IMR-90 (cell line): ENCODE results near the gene ALDOB. TPM values are rescaled to one million over a fixed set of nuclear protein-coding genes. Genes with fewer than 3 reads are reported as not detected.

Experiments used
- ATAC-seq: fragments of 200-7000 bp; cut with Tn5 transposase; 2 replicates; pipeline ENCODE4 v1.9.1; 2020; ENCODE audit warnings: low read depth, mild to moderate bottlenecking, moderate library complexity
- BruUV-seq: library from RNA; stranded (reverse); fragments of 400-500 nt; replicated peaks from 2 replicates; lab custom pipeline; 2021; lab: Mats Ljungman, UMichigan
- CTCF ChIA-PET: fragments of 300-600 bp; formaldehyde crosslinking; extraction: SDS; loops from one replicate; lab custom pipeline; 2021; ENCODE audit warnings: antibody characterized with exemption; lab: Yijun Ruan, JAX
- POLR2A ChIA-PET: fragments of 300-600 bp; sonication (Branson Sonifier 250); formaldehyde crosslinking; loops from one replicate; lab custom pipeline; 2022; ENCODE audit warnings: antibody characterized with exemption; ENCODE audit not compliant: unreplicated experiment; lab: Charles Lee
- DNase-seq: peaks from one replicate; pipeline ENCODE4 v3.0.0; 2013
- H2AFZ ChIP-seq: replicated peaks from 2 replicates; pipeline ENCODE3; 2013; ENCODE audit warnings: low read length, mild to moderate bottlenecking; ENCODE audit not compliant: poor library complexity
- H2AK5ac ChIP-seq: 2 replicates; pipeline ENCODE4 v1.6.1; 2013; ENCODE audit warnings: low read depth, low read length, inconsistent platforms
- H2AK9ac ChIP-seq: replicated peaks from 2 replicates; pipeline ENCODE3; 2013; ENCODE audit warnings: mild to moderate bottlenecking, low read depth, low read length, moderate library complexity; ENCODE audit not compliant: poor library complexity
- H2BK120ac ChIP-seq: 2 replicates; pipeline ENCODE4 v1.6.1; 2013; ENCODE audit warnings: low read depth, low read length, inconsistent platforms
- H2BK15ac ChIP-seq: 3 replicates; pipeline ENCODE4 v1.6.1; 2013; ENCODE audit warnings: low read depth, low read length, inconsistent platforms
- H2BK20ac ChIP-seq: 2 replicates; pipeline ENCODE4 v1.6.1; 2013; ENCODE audit warnings: low read depth, mild to moderate bottlenecking, inconsistent platforms, low read length, moderate library complexity
- H2BK5ac ChIP-seq: 2 replicates; pipeline ENCODE4 v1.6.1; 2013; ENCODE audit warnings: mild to moderate bottlenecking, low read depth, low read length, inconsistent platforms; ENCODE audit not compliant: poor library complexity, severe bottlenecking
- H3K14ac ChIP-seq: replicated peaks from 2 replicates; pipeline ENCODE4 v1.6.1; 2013; ENCODE audit warnings: low read depth, low read length, inconsistent platforms
- H3K18ac ChIP-seq: 2 replicates; pipeline ENCODE4 v1.6.1; 2013; ENCODE audit warnings: low read depth, low read length, control low read depth
- H3K23ac ChIP-seq: 2 replicates; pipeline ENCODE4 v1.6.1; 2013; ENCODE audit warnings: low read depth, low read length, inconsistent platforms
- H3K27ac ChIP-seq: 2 replicates; pipeline ENCODE4 v1.5.1; 2013; ENCODE audit warnings: mild to moderate bottlenecking, control low read depth, low read length; ENCODE audit not compliant: insufficient read depth
- H3K27me3 ChIP-seq: 2 replicates; pipeline ENCODE4 v1.6.1; 2013; ENCODE audit warnings: low read length; ENCODE audit not compliant: control insufficient read depth, insufficient read depth
- H3K36me3 ChIP-seq: 2 replicates; pipeline ENCODE4 v1.6.1; 2013; ENCODE audit warnings: low read length, mixed read lengths; ENCODE audit not compliant: control insufficient read depth, insufficient read depth
- H3K4ac ChIP-seq: 2 replicates; pipeline ENCODE4 v1.6.1; 2013; ENCODE audit warnings: low read depth, low read length, inconsistent platforms
- H3K4me1 ChIP-seq: 2 replicates; pipeline ENCODE4 v1.6.1; 2013; ENCODE audit warnings: low read length, mixed read lengths; ENCODE audit not compliant: control insufficient read depth, insufficient read depth
- H3K4me2 ChIP-seq: 2 replicates; pipeline ENCODE4 v1.6.1; 2013; ENCODE audit warnings: low read depth, mild to moderate bottlenecking, control low read depth, low read length, moderate library complexity
- H3K4me3 ChIP-seq: 2 replicates; pipeline ENCODE4 v1.5.1; 2013; ENCODE audit warnings: low read depth, mild to moderate bottlenecking, control low read depth, low read length, moderate library complexity; ENCODE audit not compliant: insufficient read depth
- H3K56ac ChIP-seq: 2 replicates; pipeline ENCODE4 v1.6.1; 2013; ENCODE audit warnings: low read length, inconsistent platforms; ENCODE audit not compliant: insufficient read depth; ENCODE audit errors: extremely low read depth
- H3K79me1 ChIP-seq, 2 experiments: 2 replicates each; pipeline ENCODE4 v1.6.1; 2013; ENCODE audit warnings: low read length in 2 of 2, inconsistent platforms in 1 of 2, low read depth in 1 of 2
- H3K9ac ChIP-seq: 2 replicates; pipeline ENCODE4 v1.6.1; 2013; ENCODE audit warnings: low read depth, low read length, control low read depth
- H3K9me1 ChIP-seq: 2 replicates; pipeline ENCODE4 v1.6.1; 2013; ENCODE audit warnings: low read length, inconsistent platforms; ENCODE audit not compliant: insufficient read depth
- H3K9me3 ChIP-seq: 2 replicates; pipeline ENCODE4 v1.6.1; 2013; ENCODE audit warnings: low read length; ENCODE audit not compliant: control insufficient read depth, insufficient read depth
- H4K20me1 ChIP-seq: 2 replicates; pipeline ENCODE4 v1.6.1; 2013; ENCODE audit warnings: low read length, inconsistent platforms; ENCODE audit not compliant: insufficient read depth
- H4K5ac ChIP-seq: 2 replicates; pipeline ENCODE4 v1.6.1; 2013; ENCODE audit warnings: mild to moderate bottlenecking, low read depth, low read length, control low read depth
- H4K8ac ChIP-seq, 2 experiments: 2 replicates each; pipeline ENCODE4 v1.6.1; 2013; ENCODE audit warnings: low read depth in 2 of 2, low read length in 2 of 2, control low read depth in 1 of 2, inconsistent platforms in 1 of 2
- H4K91ac ChIP-seq: 2 replicates; pipeline ENCODE4 v1.6.1; 2013; ENCODE audit warnings: low read depth, low read length, inconsistent platforms; ENCODE audit not compliant: insufficient read depth
- POLR2A ChIP-seq: IDR thresholded peaks from 2 replicates; pipeline ENCODE4 v1.6.1; 2012; ENCODE audit warnings: mild to moderate bottlenecking, low read depth, low read length
- RAD21 ChIP-seq: IDR thresholded peaks from 2 replicates; pipeline ENCODE4 v1.6.1; 2012; ENCODE audit warnings: low read length, improper control_type of control experiment
- WGBS, 2 experiments: methylation state at CpG; one replicate each; pipeline versions ENCODE4 v1.1.5 to v1.1.7; 2013; ENCODE audit warnings: missing lambda C conversion rate in 2 of 2; ENCODE audit not compliant: insufficient read length in 1 of 2; ENCODE audit errors: extremely low coverage in 2 of 2; 5-methylcytosine and 5-hydroxymethylcytosine counted together
- dilution Hi-C: fragments of 300-500 bp; cut with HindIII; formaldehyde crosslinking; loops from one replicate; pipeline ENCODE4 v1.14.3; 2018; ENCODE audit warnings: low sequenced_read_pairs; ENCODE audit not compliant: unreplicated experiment
- in situ Hi-C: fragments of 300-500 bp; cut with MboI; formaldehyde crosslinking; loops from 3 replicates; pipeline ENCODE4 v1.14.3; 2019; ENCODE audit warnings: low sequenced_read_pairs, inconsistent platforms, mixed read lengths
- intact Hi-C: fragments of 100-400 bp; cut with micrococcal nuclease; formaldehyde crosslinking; loops from 2 replicates; pipeline ENCODE4 v1.10.0; 2022
- microRNA-seq, 2 experiments: library from miRNA; stranded (forward) in 1 of 2; unstranded in 1 of 2; fragments of 10-50 nt in 1 of 2; fragments of <30 nt in 1 of 2; gene quantifications in 1 of 2; microRNA quantifications in 1 of 2; one replicate each; pipeline versions ENCODE3 to v1.1.0; 2013 to 2020; ENCODE audit not compliant: insufficient read depth in 1 of 2, insufficient read length in 1 of 2, unreplicated experiment in 1 of 2
- polyA plus RNA-seq, 3 experiments: library from polyadenylated mRNA; depleted of rRNA; stranded (reverse); fragments of >200 nt; gene quantifications; 2 replicates each; pipeline ENCODE4 v1.2.3, GENCODE V29; 2012; ENCODE audit warnings: low replicate concordance in 1 of 3
- small RNA-seq, 5 experiments: library from RNA; depleted of rRNA; stranded (forward); fragments of <200 nt; gene quantifications; one replicate each; pipeline ENCODE3, GENCODE V24; 2012
- total RNA-seq: library from RNA; depleted of rRNA; stranded (reverse); fragments of >200 nt; gene quantifications from 2 replicates; pipeline ENCODE4 v1.2.3, GENCODE V29; 2012; rRNA removed

The ALDOB gene
- total and polyA plus RNA-seq, 2 of the 4 experiments (the other 2 are of a cell fraction), result not detected

DNA sequence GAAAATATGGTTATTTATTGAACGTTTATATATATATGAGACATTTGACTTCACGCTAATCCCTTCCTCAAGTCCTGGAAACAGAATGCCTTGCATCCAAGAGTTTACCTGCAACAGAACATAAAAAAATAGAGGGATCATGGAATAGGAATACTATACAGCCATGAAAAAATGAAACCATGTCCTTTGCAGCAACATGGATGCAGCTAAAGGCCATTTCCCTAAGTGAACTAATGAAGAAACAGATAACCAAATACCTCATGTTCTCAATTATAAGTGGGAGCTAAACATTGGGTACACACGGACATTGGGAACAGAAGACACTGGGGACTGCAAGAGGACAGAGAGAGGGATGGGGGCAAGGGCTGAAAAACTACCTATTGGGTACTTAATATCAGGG, 63.8 kb downstream of the ALDOB start:
- WGBS, 2 experiments, result no CpG with 5 or more reads among the region's 3 CpGs

More for the DNA sequence above, 63.8 kb downstream of the ALDOB start:
- Histone ChIP-seq H3K9me3 (no peaks in the 10 kb centered on the region), H3K27me3 (no peaks in the 10 kb centered on the region), H3K56ac (no peak overlapping the region), H3K23ac (no peak overlapping the region), H3K18ac (no peak overlapping the region), H3K9me1 (no peaks in the 10 kb centered on the region), H3K4ac (no peak overlapping the region), H3K79me1 (no peaks in the 10 kb centered on the region), H3K4me2 (no peak overlapping the region), H2BK15ac (no peak overlapping the region), H3K4me1 (0 out of 2 replicates have a peak, but pooled peaks cover 2% of the 10 kb centered on the region), H3K9ac (no peak overlapping the region), H4K5ac (no peak overlapping the region), H4K8ac (no peak overlapping the region), H4K20me1 (no peaks in the 10 kb centered on the region), H2BK120ac (no peak overlapping the region), H2BK20ac (no peak overlapping the region), H3K27ac (no peak overlapping the region), H2AK9ac (no peak overlapping the region), H3K4me3 (no peak overlapping the region), H4K91ac (no peak overlapping the region), H2BK5ac (no peak overlapping the region), H2AK5ac (no peak overlapping the region), H3K14ac (no peak overlapping the region), H3K36me3 (no peaks in the 10 kb centered on the region), H2AFZ (no peak overlapping the region)
- TF ChIP-seq RAD21 (no peak), POLR2A (no peak)
- POLR2A ChIA-PET, result no interaction called here
- ATAC-seq (no peak), DNase-seq (no peak)
- CTCF ChIA-PET, result interaction anchor here (1.8 kb wide), 1 partner anchor 17 kb away, joined by 4 read pairs; no protein-coding TSS in a partner anchor
- intact Hi-C loops, result no loop called here
- in situ Hi-C loops, result no loop called here
- BruUV-seq, result no TSS peak
- dilution Hi-C loops, result no loop called here

Small RNAs within 50 kb of the gene (microRNA-seq; reads per million reads assigned to microRNA genes)
- gene AL353621.2 (ENCODE audit: insufficient read depth, insufficient read length), result not detected

Small RNAs within 50 kb of the gene (small RNA-seq; reads per million reads assigned to genes)
- gene AL353621.2, result 0 reads per million in 5 experiments

Other genes with a start within 250 kb of the ALDOB start
- under 0.01 TPM in 1 of 2 replicates, not detected in the other for gene BAAT, start 50.8 kb downstream of the ALDOB start, total RNA-seq
- not detected in 2 replicates for gene BAAT, start 50.8 kb downstream of the ALDOB start, polyA plus RNA-seq (2012; rRNA removed)
- 8.6 and 11.1 TPM in 2 replicates for gene MRPL50, start 37.2 kb downstream of the ALDOB start, total RNA-seq
- 6.4 and 7.5 TPM in 2 replicates for gene MRPL50, start 37.2 kb downstream of the ALDOB start, polyA plus RNA-seq (2012; rRNA removed)
- 19.9 and 21.4 TPM in 2 replicates for gene ZNF189, start 36.9 kb downstream of the ALDOB start, total RNA-seq
- gene ZNF189, start 36.9 kb downstream of the ALDOB start, polyA plus RNA-seq (2012; rRNA removed), result 3.7 and 5.9 TPM in 2 replicates
- gene RNF20, start 98.1 kb upstream of the ALDOB start, total RNA-seq, result 21.3 and 30.8 TPM in 2 replicates
- gene RNF20, start 98.1 kb upstream of the ALDOB start, polyA plus RNA-seq (2012; rRNA removed), result 10.1 and 13.7 TPM in 2 replicates
- not detected in 2 replicates for gene PPP3R2, start 159.2 kb upstream of the ALDOB start, total RNA-seq
- not detected in 2 replicates for gene PPP3R2, start 159.2 kb upstream of the ALDOB start, polyA plus RNA-seq (2012; rRNA removed)